IMR-90 (cell line): ENCODE data around the gene WASL. TPM values are rescaled to one million over a fixed set of nuclear protein-coding genes. Genes with fewer than 3 reads are reported as not detected.

ENCODE experiments used
- ATAC-seq: fragments of 200-7000 bp; cut with Tn5 transposase; 2 replicates; pipeline ENCODE4 v1.9.1; 2020; ENCODE audit warnings: low read depth, mild to moderate bottlenecking, moderate library complexity
- BruUV-seq: library from RNA; stranded (reverse); fragments of 400-500 nt; replicated peaks from 2 replicates; lab custom pipeline; 2021; lab: Mats Ljungman, UMichigan
- CTCF ChIA-PET: fragments of 300-600 bp; formaldehyde crosslinking; extraction: SDS; loops from one replicate; lab custom pipeline; 2021; ENCODE audit warnings: antibody characterized with exemption; lab: Yijun Ruan, JAX
- POLR2A ChIA-PET: fragments of 300-600 bp; sonication (Branson Sonifier 250); formaldehyde crosslinking; loops from one replicate; lab custom pipeline; 2022; ENCODE audit warnings: antibody characterized with exemption; ENCODE audit not compliant: unreplicated experiment; lab: Charles Lee
- DNase-seq: peaks from one replicate; pipeline ENCODE4 v3.0.0; 2013
- H2AFZ ChIP-seq: replicated peaks from 2 replicates; pipeline ENCODE3; 2013; ENCODE audit warnings: low read length, mild to moderate bottlenecking; ENCODE audit not compliant: poor library complexity
- H2AK5ac ChIP-seq: 2 replicates; pipeline ENCODE4 v1.6.1; 2013; ENCODE audit warnings: low read depth, low read length, inconsistent platforms
- H2AK9ac ChIP-seq: replicated peaks from 2 replicates; pipeline ENCODE3; 2013; ENCODE audit warnings: mild to moderate bottlenecking, low read depth, low read length, moderate library complexity; ENCODE audit not compliant: poor library complexity
- H2BK120ac ChIP-seq: 2 replicates; pipeline ENCODE4 v1.6.1; 2013; ENCODE audit warnings: low read depth, low read length, inconsistent platforms
- H2BK15ac ChIP-seq: 3 replicates; pipeline ENCODE4 v1.6.1; 2013; ENCODE audit warnings: low read depth, low read length, inconsistent platforms
- H2BK20ac ChIP-seq: 2 replicates; pipeline ENCODE4 v1.6.1; 2013; ENCODE audit warnings: low read depth, mild to moderate bottlenecking, inconsistent platforms, low read length, moderate library complexity
- H2BK5ac ChIP-seq: 2 replicates; pipeline ENCODE4 v1.6.1; 2013; ENCODE audit warnings: mild to moderate bottlenecking, low read depth, low read length, inconsistent platforms; ENCODE audit not compliant: poor library complexity, severe bottlenecking
- H3K14ac ChIP-seq: replicated peaks from 2 replicates; pipeline ENCODE4 v1.6.1; 2013; ENCODE audit warnings: low read depth, low read length, inconsistent platforms
- H3K18ac ChIP-seq: 2 replicates; pipeline ENCODE4 v1.6.1; 2013; ENCODE audit warnings: low read depth, low read length, control low read depth
- H3K23ac ChIP-seq: 2 replicates; pipeline ENCODE4 v1.6.1; 2013; ENCODE audit warnings: low read depth, low read length, inconsistent platforms
- H3K27ac ChIP-seq: 2 replicates; pipeline ENCODE4 v1.5.1; 2013; ENCODE audit warnings: mild to moderate bottlenecking, control low read depth, low read length; ENCODE audit not compliant: insufficient read depth
- H3K27me3 ChIP-seq: 2 replicates; pipeline ENCODE4 v1.6.1; 2013; ENCODE audit warnings: low read length; ENCODE audit not compliant: control insufficient read depth, insufficient read depth
- H3K36me3 ChIP-seq: 2 replicates; pipeline ENCODE4 v1.6.1; 2013; ENCODE audit warnings: low read length, mixed read lengths; ENCODE audit not compliant: control insufficient read depth, insufficient read depth
- H3K4ac ChIP-seq: 2 replicates; pipeline ENCODE4 v1.6.1; 2013; ENCODE audit warnings: low read depth, low read length, inconsistent platforms
- H3K4me1 ChIP-seq: 2 replicates; pipeline ENCODE4 v1.6.1; 2013; ENCODE audit warnings: low read length, mixed read lengths; ENCODE audit not compliant: control insufficient read depth, insufficient read depth
- H3K4me2 ChIP-seq: 2 replicates; pipeline ENCODE4 v1.6.1; 2013; ENCODE audit warnings: low read depth, mild to moderate bottlenecking, control low read depth, low read length, moderate library complexity
- H3K4me3 ChIP-seq: 2 replicates; pipeline ENCODE4 v1.5.1; 2013; ENCODE audit warnings: low read depth, mild to moderate bottlenecking, control low read depth, low read length, moderate library complexity; ENCODE audit not compliant: insufficient read depth
- H3K56ac ChIP-seq: 2 replicates; pipeline ENCODE4 v1.6.1; 2013; ENCODE audit warnings: low read length, inconsistent platforms; ENCODE audit not compliant: insufficient read depth; ENCODE audit errors: extremely low read depth
- H3K79me1 ChIP-seq, 2 experiments: 2 replicates each; pipeline ENCODE4 v1.6.1; 2013; ENCODE audit warnings: low read length in 2 of 2, inconsistent platforms in 1 of 2, low read depth in 1 of 2
- H3K9ac ChIP-seq: 2 replicates; pipeline ENCODE4 v1.6.1; 2013; ENCODE audit warnings: low read depth, low read length, control low read depth
- H3K9me1 ChIP-seq: 2 replicates; pipeline ENCODE4 v1.6.1; 2013; ENCODE audit warnings: low read length, inconsistent platforms; ENCODE audit not compliant: insufficient read depth
- H3K9me3 ChIP-seq: 2 replicates; pipeline ENCODE4 v1.6.1; 2013; ENCODE audit warnings: low read length; ENCODE audit not compliant: control insufficient read depth, insufficient read depth
- H4K20me1 ChIP-seq: 2 replicates; pipeline ENCODE4 v1.6.1; 2013; ENCODE audit warnings: low read length, inconsistent platforms; ENCODE audit not compliant: insufficient read depth
- H4K5ac ChIP-seq: 2 replicates; pipeline ENCODE4 v1.6.1; 2013; ENCODE audit warnings: mild to moderate bottlenecking, low read depth, low read length, control low read depth
- H4K8ac ChIP-seq, 2 experiments: 2 replicates each; pipeline ENCODE4 v1.6.1; 2013; ENCODE audit warnings: low read depth in 2 of 2, low read length in 2 of 2, control low read depth in 1 of 2, inconsistent platforms in 1 of 2
- H4K91ac ChIP-seq: 2 replicates; pipeline ENCODE4 v1.6.1; 2013; ENCODE audit warnings: low read depth, low read length, inconsistent platforms; ENCODE audit not compliant: insufficient read depth
- BHLHE40 ChIP-seq: fragments of 150-350 bp; IDR thresholded peaks from 2 replicates; pipeline ENCODE4 v1.6.1; 2016; ENCODE audit warnings: mild to moderate bottlenecking, low read depth, low read length
- CEBPB ChIP-seq: IDR thresholded peaks from 2 replicates; pipeline ENCODE4 v1.6.1; 2012; ENCODE audit warnings: low read depth, low read length, improper control_type of control experiment
- CHD1 ChIP-seq: IDR thresholded peaks from 2 replicates; pipeline ENCODE4 v1.6.1; 2012; ENCODE audit warnings: low read depth, low read length, improper control_type of control experiment
- CTCF ChIP-seq: conservative IDR thresholded peaks from 2 replicates; pipeline ENCODE4 v1.5.1; 2012; ENCODE audit warnings: mild to moderate bottlenecking, low read depth, low read length, improper control_type of control experiment
- ELK1 ChIP-seq: fragments of 150-350 bp; IDR thresholded peaks from 2 replicates; pipeline ENCODE4 v1.6.1; 2016; ENCODE audit warnings: low read depth, mild to moderate bottlenecking, low read length, moderate library complexity, borderline replicate concordance
- FOS ChIP-seq: fragments of 150-350 bp; IDR thresholded peaks from 2 replicates; pipeline ENCODE4 v1.6.1; 2016; ENCODE audit warnings: low read depth, low read length
- MAFK ChIP-seq: IDR thresholded peaks from 2 replicates; pipeline ENCODE4 v1.6.1; 2012; ENCODE audit warnings: low read depth, low read length, improper control_type of control experiment
- MAZ ChIP-seq: IDR thresholded peaks from 2 replicates; pipeline ENCODE4 v1.6.1; 2012; ENCODE audit warnings: low read depth, mild to moderate bottlenecking, low read length, improper control_type of control experiment, moderate library complexity, borderline replicate concordance
- MXI1 ChIP-seq: IDR thresholded peaks from 2 replicates; pipeline ENCODE4 v1.6.1; 2012; ENCODE audit warnings: low read depth, mild to moderate bottlenecking, low read length, moderate library complexity, borderline replicate concordance
- NFE2L2 ChIP-seq: fragments of 150-350 bp; IDR thresholded peaks from 2 replicates; pipeline ENCODE4 v1.6.1; 2016; ENCODE audit warnings: low read depth, mild to moderate bottlenecking, low read length
- POLR2A ChIP-seq: IDR thresholded peaks from 2 replicates; pipeline ENCODE4 v1.6.1; 2012; ENCODE audit warnings: mild to moderate bottlenecking, low read depth, low read length
- RAD21 ChIP-seq: IDR thresholded peaks from 2 replicates; pipeline ENCODE4 v1.6.1; 2012; ENCODE audit warnings: low read length, improper control_type of control experiment
- RCOR1 ChIP-seq: IDR thresholded peaks from 2 replicates; pipeline ENCODE4 v1.6.1; 2012; ENCODE audit warnings: mild to moderate bottlenecking, low read length, improper control_type of control experiment; ENCODE audit not compliant: insufficient replicate concordance
- RFX5 ChIP-seq: IDR thresholded peaks from 2 replicates; pipeline ENCODE4 v1.8.0; 2012; ENCODE audit warnings: low read depth, mild to moderate bottlenecking, low read length, moderate library complexity
- SMC3 ChIP-seq: fragments of 150-350 bp; IDR thresholded peaks from 2 replicates; pipeline ENCODE4 v1.6.1; 2016; ENCODE audit warnings: low read depth, mild to moderate bottlenecking, antibody characterized with exemption, low read length, moderate library complexity
- USF2 ChIP-seq: fragments of 150-350 bp; IDR thresholded peaks from 2 replicates; pipeline ENCODE4 v1.6.1; 2017; ENCODE audit warnings: mild to moderate bottlenecking, antibody characterized with exemption, low read length, low read depth
- WGBS, 2 experiments: methylation state at CpG; one replicate each; pipeline versions ENCODE4 v1.1.5 to v1.1.7; 2013; ENCODE audit warnings: missing lambda C conversion rate in 2 of 2; ENCODE audit not compliant: insufficient read length in 1 of 2; ENCODE audit errors: extremely low coverage in 2 of 2; 5-methylcytosine and 5-hydroxymethylcytosine counted together
- dilution Hi-C: fragments of 300-500 bp; cut with HindIII; formaldehyde crosslinking; loops from one replicate; pipeline ENCODE4 v1.14.3; 2018; ENCODE audit warnings: low sequenced_read_pairs; ENCODE audit not compliant: unreplicated experiment
- in situ Hi-C: fragments of 300-500 bp; cut with MboI; formaldehyde crosslinking; loops from 3 replicates; pipeline ENCODE4 v1.14.3; 2019; ENCODE audit warnings: low sequenced_read_pairs, inconsistent platforms, mixed read lengths
- intact Hi-C: fragments of 100-400 bp; cut with micrococcal nuclease; formaldehyde crosslinking; loops from 2 replicates; pipeline ENCODE4 v1.10.0; 2022
- polyA plus RNA-seq, 3 experiments: library from polyadenylated mRNA; depleted of rRNA; stranded (reverse); fragments of >200 nt; gene quantifications; 2 replicates each; pipeline ENCODE4 v1.2.3, GENCODE V29; 2012; ENCODE audit warnings: low replicate concordance in 1 of 3
- total RNA-seq: library from RNA; depleted of rRNA; stranded (reverse); fragments of >200 nt; gene quantifications from 2 replicates; pipeline ENCODE4 v1.2.3, GENCODE V29; 2012

WASL gene
- total and polyA plus RNA-seq, 2 of the 4 experiments (the other 2 are of a cell fraction): 2.3 to 7.9 TPM

- CTCF ChIA-PET: interaction anchor here (1.8 kb wide), 1 partner anchor 12 kb away, joined by 6 read pairs; no protein-coding TSS in a partner anchor
Measured at GRCh38 chr7:123724817-123725253, 24.0 kb downstream of the WASL start.

More at GRCh38 chr7:123724817-123725253, 24.0 kb downstream of the WASL start:
- BruUV-seq: no TSS peak
- H3K18ac ChIP-seq: no peak overlapping the region
- H3K9me1 ChIP-seq: 0 out of 2 replicates have a peak, but pooled peaks cover 3% of the 10 kb centered on the region
- H2AK5ac ChIP-seq: no peak overlapping the region
- no CpG with 5 or more reads among the region's 3 CpGs for WGBS, 2 experiments
- dilution Hi-C loops (no loop called here), intact Hi-C loops (no loop called here), in situ Hi-C loops (no loop called here)
- no peak overlapping the region for H3K4me2 ChIP-seq
- no peak overlapping the region for H3K56ac ChIP-seq
- no peak overlapping the region for H3K4ac ChIP-seq
- H4K5ac ChIP-seq: no peak overlapping the region
- H2BK20ac ChIP-seq: no peak overlapping the region
- ATAC-seq (no peak), DNase-seq (no peak)
- no peaks in the 10 kb centered on the region for H3K36me3 ChIP-seq
- no peak overlapping the region for H2BK5ac ChIP-seq
- no peak for TF ChIP-seq MXI1
- TF ChIP-seq CEBPB: no peak
- no peak for TF ChIP-seq RFX5
- no peak for TF ChIP-seq CHD1
- TF ChIP-seq BHLHE40: no peak
- no peak for TF ChIP-seq MAFK
- TF ChIP-seq CTCF: no peak
- TF ChIP-seq NFE2L2: no peak
- TF ChIP-seq RCOR1: no peak
- TF ChIP-seq POLR2A: no peak
- no peak for TF ChIP-seq RAD21
- no peak for TF ChIP-seq FOS
- no peak for TF ChIP-seq SMC3
- no peak for TF ChIP-seq USF2
- TF ChIP-seq MAZ: no peak
- no peak for TF ChIP-seq ELK1
- H4K91ac ChIP-seq: no peak overlapping the region
- no peak overlapping the region for H3K9ac ChIP-seq
- no peak overlapping the region for H4K8ac ChIP-seq
- H4K20me1 ChIP-seq: peaks cover 48% of the 10 kb centered on the region
- peaks cover 5% of the 10 kb centered on the region for H3K4me1 ChIP-seq
- no peak overlapping the region for H3K4me3 ChIP-seq
- H3K9me3 ChIP-seq: no peaks in the 10 kb centered on the region
- POLR2A ChIA-PET: no interaction called here
- no peaks in the 10 kb centered on the region for H3K27me3 ChIP-seq
- no peak overlapping the region for H3K23ac ChIP-seq
- H3K79me1 ChIP-seq: peaks cover under 1 to 56% of the 10 kb centered on the region in 2 experiments; a peak in 3 of 4 replicates
- H2BK15ac ChIP-seq: no peak overlapping the region
- H2AFZ ChIP-seq: no peak overlapping the region
- H3K27ac ChIP-seq: no peak overlapping the region
- no peak overlapping the region for H2AK9ac ChIP-seq
- no peak overlapping the region for H2BK120ac ChIP-seq
- no peak overlapping the region for H3K14ac ChIP-seq
